Neutrophil (primary cell): ENCODE measurements around the gene MPL.
A peak's percentile ranks its signal among the peaks of the same experiment; 100 is the strongest.

ENCODE experiments used
- H3K27ac ChIP-seq: fragments of 200-600 bp; sonication (generic); 2 replicates; pipeline ENCODE4 v1.5.1; 2016; ENCODE audit warnings: mild to moderate bottlenecking, moderate library complexity
- H3K27me3 ChIP-seq: fragments of 200-600 bp; sonication (generic); 2 replicates; pipeline ENCODE4 v1.6.0; 2016; ENCODE audit warnings: mild to moderate bottlenecking
- H3K36me3 ChIP-seq: fragments of 200-600 bp; sonication (generic); 2 replicates; pipeline ENCODE4 v1.5.1; 2017
- H3K4me1 ChIP-seq, 2 experiments: fragments of 200-600 bp in 1 of 2; sonication (generic) in 1 of 2; 1 replicate in 1 of 2; 2 replicates in 1 of 2; pipeline versions ENCODE4 v1.5.1 to v1.6.1; 2013 to 2016; ENCODE audit warnings: low read depth in 1 of 2, low read length in 1 of 2, mild to moderate bottlenecking in 1 of 2, moderate library complexity in 1 of 2; ENCODE audit not compliant: control insufficient read depth in 1 of 2, insufficient read depth in 1 of 2
- H3K4me3 ChIP-seq, 2 experiments: fragments of 200-600 bp in 1 of 2; sonication (generic) in 1 of 2; 1 replicate in 1 of 2; 2 replicates in 1 of 2; pipeline ENCODE4 v1.5.1; 2013 to 2016; ENCODE audit warnings: low read depth in 1 of 2, low read length in 1 of 2, mild to moderate bottlenecking in 1 of 2, moderate library complexity in 1 of 2
- H3K9me3 ChIP-seq: fragments of 200-600 bp; sonication (generic); 2 replicates; pipeline ENCODE4 v1.5.1; 2016
- CTCF ChIP-seq: fragments of 200-600 bp; sonication (generic); IDR thresholded peaks from 2 replicates; pipeline ENCODE4 v1.5.1; 2016; ENCODE audit warnings: antibody characterized with exemption

The MPL gene

DNA sequence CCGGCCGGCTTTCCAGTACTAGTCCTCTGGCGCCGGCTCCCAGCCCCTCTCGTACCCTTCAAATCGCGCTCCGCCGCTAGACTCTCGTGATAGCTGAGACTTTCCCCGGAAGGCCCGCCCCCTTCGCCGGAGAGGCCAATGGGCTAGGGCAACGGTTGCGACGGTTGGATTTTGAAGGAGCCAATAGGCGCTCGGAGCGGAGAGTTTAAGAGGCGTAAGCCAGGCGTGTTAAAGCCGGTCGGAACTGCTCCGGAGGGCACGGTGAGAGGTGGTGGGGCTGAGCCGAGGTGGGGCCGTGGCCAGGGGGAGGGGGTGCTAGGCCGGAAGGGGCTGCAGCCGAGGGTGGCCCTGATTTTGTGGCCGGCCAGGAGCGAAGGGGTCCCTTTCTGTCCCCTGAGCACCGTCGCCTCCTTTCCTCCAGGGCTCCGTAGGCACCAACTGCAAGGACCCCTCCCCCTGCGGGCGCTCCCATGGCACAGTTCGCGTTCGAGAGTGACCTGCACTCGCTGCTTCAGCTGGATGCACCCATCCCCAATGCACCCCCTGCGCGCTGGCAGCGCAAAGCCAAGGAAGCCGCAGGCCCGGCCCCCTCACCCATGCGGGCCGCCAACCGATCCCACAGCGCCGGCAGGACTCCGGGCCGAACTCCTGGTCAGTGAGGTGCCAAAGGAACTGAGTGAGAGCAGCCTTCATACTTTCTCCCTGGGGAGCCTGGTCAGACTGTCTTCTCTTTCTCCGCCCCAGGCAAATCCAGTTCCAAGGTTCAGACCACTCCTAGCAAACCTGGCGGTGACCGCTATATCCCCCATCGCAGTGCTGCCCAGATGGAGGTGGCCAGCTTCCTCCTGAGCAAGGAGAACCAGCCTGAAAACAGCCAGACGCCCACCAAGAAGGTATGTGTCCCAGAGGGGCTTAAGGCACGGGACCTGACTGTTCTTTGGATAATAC, 21.4 kb downstream of the MPL start, which contains the start of gene CDC20:
CDC20 (plus strand) TSS at position 236 of the 948 bp plus-strand sequence; CDS start at position 471, 235 bp downstream.
- H3K4me1 ChIP-seq, result peaks cover 33 to 41% of the 10 kb centered on the region in 2 experiments
- H3K36me3 ChIP-seq, result peaks cover 41% of the 10 kb centered on the region
- peak within 1 kb of the TSS; percentile 85 for H3K27ac ChIP-seq
- no peak for TF ChIP-seq CTCF
- H3K9me3 ChIP-seq, result no peaks in the 10 kb centered on the region
- H3K4me3 ChIP-seq, result peak within 1 kb of the TSS; percentile 80 to 97
- no peaks in the 10 kb centered on the region for H3K27me3 ChIP-seq

- H3K27me3 ChIP-seq, result no peaks in the 10 kb centered on the region
- peaks cover 33 to 41% of the 10 kb centered on the region in 2 experiments for H3K4me1 ChIP-seq
- no peak overlapping the region for H3K27ac ChIP-seq
- H3K36me3 ChIP-seq, result peaks cover 47% of the 10 kb centered on the region
- peak overlapping the region; percentile 80 to 97 for H3K4me3 ChIP-seq
- no peaks in the 10 kb centered on the region for H3K9me3 ChIP-seq
- TF ChIP-seq CTCF, result no peak
These were observed 22.1 kb downstream of the MPL start for GRCh38 chr1:43359696-43360095.

GRCh38 chr1:43360616-43361015, 23.0 kb downstream of the MPL start:
- H3K27me3 ChIP-seq, result no peaks in the 10 kb centered on the region
- no peak overlapping the region for H3K4me3 ChIP-seq
- H3K4me1 ChIP-seq, result peaks cover 36 to 44% of the 10 kb centered on the region in 2 experiments
- H3K27ac ChIP-seq, result no peak overlapping the region
- no peak for TF ChIP-seq CTCF
- no peaks in the 10 kb centered on the region for H3K9me3 ChIP-seq
- peaks cover 57% of the 10 kb centered on the region for H3K36me3 ChIP-seq

- Histone ChIP-seq H3K27me3 (no peaks in the 10 kb centered on the region), H3K36me3 (peaks cover 58% of the 10 kb centered on the region), H3K4me3 (no peak overlapping the region), H3K27ac (peak overlapping the region; percentile 56), H3K4me1 (peaks cover 45 to 58% of the 10 kb centered on the region in 2 experiments), H3K9me3 (no peaks in the 10 kb centered on the region)
- no peak for TF ChIP-seq CTCF
These were observed 25.8 kb downstream of the MPL start for GRCh38 chr1:43363283-43363934.

GRCh38 chr1:43363935-43364525, 26.4 kb downstream of the MPL start:
- Histone ChIP-seq H3K36me3 (peaks cover 58% of the 10 kb centered on the region), H3K4me3 (no peak overlapping the region), H3K27me3 (no peaks in the 10 kb centered on the region), H3K4me1 (peaks cover 47 to 60% of the 10 kb centered on the region in 2 experiments), H3K9me3 (no peaks in the 10 kb centered on the region), H3K27ac (peak overlapping the region; percentile 56)
- no peak for TF ChIP-seq CTCF
